DMS 273 (cell line): ENCODE data around the gene BNIP5.
A peak's percentile ranks its signal among the peaks of the same experiment; 100 is the strongest.
"Not testable (repeated sequence)": the region's sequence is repeated elsewhere in the genome, so short reads cannot be mapped to it uniquely, and the experiment has no call there.

Source experiments
- DNase-seq: peaks from one replicate; lab custom pipeline; 2025; ENCODE audit not compliant: unreplicated experiment; lab: John Stamatoyannopoulos, UW

Gene BNIP5

DNA sequence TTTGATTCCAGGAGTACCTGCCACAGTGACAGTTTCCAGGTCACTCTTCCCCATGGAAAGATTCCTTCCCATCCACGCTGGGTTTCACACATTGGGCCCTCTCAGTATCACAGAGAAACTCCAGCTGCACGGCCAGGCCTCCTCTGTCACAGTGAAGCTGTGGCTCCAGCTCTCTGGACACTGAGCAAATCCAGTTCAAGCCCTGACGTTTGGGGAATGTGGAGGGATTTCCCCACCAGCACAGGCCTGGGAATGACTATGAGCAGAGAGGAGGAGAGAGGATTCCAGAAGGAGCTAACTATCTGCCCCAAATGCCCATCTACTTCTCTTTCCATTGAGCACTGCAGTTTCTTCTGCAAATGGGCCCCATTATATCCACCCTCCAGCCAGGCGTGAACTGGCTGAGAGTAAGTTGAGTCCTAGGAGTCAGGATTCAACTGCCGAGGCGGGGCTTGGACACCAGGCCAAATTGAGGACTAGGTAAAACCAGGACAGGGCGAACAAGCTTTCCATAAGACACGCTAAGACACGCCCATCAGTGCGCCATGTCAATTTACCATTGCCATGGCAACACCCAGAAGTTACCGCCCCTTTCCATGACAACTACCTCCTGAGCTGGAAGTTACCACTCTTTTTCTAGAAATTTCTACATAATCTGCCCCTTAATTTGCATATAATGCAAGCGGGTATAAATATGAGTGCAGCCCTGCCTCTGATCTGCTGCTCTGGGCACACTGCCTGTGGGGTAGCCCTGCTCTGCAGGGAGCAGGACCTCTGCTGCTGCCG, 9.2 kb upstream of the BNIP5 start:
- no peak for DNase-seq

DNA sequence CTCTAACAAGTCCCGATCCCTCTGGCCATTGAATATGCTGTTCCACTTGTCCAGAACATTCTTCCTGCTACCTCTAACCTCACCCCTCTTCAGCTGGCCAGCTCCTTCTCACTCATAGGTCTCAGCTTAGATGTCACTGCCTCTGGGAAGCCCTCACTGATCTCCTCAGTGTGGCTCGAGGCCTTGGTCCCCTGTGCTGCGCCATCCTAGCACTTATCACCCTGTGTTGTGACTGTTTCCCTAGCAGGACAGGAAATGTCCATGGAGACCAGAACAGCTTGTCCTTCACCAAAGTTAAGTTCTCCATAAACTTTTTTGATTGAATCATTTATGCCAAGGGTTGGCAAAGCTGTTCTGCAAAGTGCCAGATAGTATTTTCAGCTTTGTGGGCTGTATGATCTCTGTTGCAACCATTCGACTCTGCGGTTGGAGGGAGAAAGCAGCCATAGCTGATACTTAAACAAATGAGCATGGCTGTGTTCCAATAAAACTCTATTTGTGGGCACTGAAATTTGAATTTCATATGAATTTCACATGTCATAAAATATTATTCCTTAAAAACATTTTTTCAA, 6.5 kb upstream of the BNIP5 start:
- DNase-seq = no peak

DNA sequence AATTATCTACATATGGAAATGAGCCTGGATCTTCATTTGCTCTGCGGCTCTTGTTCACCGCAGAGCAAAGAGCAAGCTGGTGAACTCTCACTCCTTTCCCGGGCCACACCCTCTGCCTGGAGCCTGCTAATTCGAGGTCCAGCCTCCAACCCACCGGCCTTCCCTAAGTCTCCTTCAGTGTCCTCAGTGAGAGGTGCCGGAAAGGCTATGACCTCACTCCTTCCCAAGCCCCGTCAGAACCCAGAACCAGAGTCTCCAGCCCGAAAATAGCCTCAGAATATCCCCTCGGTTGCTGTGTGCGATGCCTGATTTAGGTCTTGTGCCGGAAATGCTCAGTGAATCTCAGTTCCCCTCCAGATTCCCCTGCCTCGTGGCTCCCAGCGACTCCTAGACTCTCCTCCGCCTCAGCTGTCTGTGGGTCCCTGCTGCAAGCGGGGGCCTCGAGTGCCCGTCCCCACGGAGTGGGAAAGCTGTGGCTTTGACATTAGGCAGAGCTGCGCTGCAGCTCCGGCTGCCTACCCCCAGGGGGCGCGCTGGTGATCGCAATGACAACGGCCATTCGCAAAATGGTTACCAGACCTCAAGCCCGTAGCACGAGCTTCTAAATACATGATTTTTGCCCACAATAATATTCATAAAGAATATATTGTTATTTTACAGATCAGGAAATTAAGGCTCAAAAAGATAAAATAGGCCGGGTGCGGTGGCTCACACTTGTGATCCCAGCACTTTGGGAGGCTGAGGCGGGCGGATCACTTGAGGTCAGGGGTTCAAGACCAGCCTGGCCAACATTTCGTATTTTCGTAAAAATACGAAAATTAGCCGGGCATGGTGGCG, 4.1 kb upstream of the BNIP5 start:
- DNase-seq = peak; percentile 86

DNA sequence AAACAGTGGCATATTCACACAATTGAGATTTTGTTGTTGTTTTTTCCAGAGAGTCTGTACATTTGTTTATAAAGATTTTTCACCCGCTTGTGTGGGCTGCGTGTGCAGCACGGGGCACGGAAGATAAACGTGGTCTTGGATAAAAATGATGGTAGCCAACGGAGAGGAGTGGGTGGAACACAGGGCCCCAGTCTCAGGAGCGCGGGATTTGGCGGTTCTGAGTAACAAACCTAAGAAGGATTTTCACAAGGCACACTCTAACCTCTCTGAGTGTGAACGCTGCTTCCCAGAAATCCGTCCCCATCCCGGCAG, 3.6 kb upstream of the BNIP5 start:
- DNase-seq = no peak

DNA sequence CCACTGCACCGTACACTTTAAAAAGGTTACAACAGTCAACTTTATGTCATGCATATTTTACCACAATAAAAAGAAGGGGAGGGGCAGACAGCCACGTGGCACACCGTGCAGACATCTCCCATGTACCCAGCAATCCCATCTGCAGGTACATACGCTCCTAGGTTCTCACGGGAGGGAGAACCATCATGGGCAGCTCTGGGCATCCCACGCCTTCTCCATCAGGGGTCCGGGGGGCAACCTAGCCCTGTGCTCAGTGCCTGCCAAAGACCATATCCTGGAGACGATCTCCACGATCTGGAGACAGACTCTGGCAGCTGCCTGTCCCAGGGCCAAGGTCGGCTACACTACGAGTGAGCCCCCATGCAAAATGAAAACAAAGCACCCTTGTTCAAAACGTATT, 2.5 kb upstream of the BNIP5 start:
- DNase-seq = no peak

DNA sequence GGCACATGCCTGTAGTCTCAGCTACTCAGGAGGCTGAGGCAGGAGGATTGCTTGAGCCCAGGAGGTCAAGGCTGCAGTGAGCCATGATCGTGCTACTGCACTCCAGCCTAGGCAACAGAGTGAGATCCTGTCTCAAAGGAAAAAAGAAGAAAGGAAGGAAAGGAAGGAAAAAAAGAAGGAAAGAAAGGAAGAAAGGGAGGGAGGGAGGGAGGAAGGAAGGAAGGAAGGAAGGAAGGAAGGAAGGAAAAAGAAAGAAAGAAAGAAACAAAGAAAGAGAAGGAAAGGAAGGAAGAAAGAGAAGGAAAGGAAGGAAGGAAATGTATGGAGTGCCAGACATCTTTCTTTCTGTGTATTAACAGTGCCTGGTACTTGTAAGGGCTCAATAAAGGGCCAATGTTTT, 1.5 kb upstream of the BNIP5 start:
- not testable (repeated sequence) for DNase-seq

DNA sequence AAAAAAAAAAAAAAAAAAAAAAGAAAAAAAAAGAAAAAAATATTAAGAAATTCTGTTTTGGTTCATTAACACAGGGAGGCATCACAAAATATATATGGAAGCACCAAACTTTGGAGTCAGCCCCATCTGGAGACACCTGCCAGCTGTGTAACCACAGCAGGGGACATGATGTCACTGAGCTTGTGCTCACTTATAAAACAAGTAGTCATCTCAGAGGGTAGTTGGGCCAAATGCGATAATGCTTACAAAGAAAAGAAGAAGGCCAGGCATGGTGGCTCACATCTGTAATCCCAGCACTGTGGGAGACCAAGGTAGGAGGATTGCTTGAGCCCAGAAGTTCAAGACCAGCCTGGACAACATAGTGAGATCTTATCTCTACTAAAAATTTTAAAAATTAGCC, 1.1 kb upstream of the BNIP5 start:
- peak; percentile 24 for DNase-seq

DNA sequence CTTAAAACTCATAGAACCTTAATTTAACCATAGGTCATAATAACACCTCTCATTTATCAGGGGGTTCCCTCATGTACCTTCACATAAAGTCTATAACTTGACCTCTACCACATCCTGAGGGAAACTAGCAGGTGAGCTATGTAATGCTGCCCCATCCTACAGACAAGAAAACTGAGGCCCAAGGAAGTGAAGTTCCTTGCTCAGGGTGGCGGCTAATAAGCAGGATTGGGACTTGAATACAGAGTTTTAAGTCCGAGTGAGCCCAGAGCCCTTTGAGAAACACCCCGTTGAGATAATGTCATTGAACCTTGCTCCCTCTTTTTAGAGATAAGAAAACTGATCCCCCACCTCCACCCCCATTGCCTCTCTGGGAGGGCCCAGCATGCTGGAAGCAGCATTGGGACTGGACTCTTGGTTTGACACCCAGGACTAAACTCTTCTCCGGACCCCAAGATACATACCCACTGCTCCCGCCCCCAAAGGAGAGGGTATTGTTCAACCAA, 429 bp downstream of the BNIP5 start:
- no peak for DNase-seq

DNA sequence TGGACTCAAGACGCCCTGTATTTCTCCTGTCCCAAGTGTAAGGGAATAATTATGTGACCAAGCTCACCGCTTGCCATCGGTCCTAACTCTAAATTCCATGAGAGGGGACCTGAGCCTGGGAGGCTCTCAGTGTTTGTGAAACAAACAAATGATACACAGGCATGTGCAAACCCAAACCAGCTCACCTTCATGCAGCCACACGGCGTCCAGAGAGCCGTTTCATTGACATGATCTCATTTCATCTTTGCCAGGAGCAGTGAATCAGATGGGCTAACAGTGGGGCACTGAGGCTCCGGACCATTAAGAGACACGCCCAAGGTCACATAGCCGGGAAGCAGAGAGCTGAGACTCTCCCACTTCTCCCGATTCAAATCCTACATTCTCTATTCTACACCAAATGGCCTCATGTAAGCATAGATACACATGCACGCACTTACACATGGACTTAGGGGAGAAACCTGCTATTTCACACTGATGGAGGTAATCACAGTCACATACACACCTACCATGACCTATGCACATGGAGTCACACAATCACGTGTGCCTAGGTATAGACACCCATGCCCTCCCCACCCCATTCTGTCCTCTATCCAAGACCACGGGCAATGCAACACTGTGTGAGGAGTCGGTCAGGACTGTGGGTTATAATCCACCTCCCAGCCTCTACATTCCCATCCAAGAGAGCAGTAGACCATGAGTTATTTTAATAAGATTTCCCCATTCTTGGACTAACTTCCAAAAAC, 1.1 kb downstream of the BNIP5 start:
- no peak for DNase-seq

DNA sequence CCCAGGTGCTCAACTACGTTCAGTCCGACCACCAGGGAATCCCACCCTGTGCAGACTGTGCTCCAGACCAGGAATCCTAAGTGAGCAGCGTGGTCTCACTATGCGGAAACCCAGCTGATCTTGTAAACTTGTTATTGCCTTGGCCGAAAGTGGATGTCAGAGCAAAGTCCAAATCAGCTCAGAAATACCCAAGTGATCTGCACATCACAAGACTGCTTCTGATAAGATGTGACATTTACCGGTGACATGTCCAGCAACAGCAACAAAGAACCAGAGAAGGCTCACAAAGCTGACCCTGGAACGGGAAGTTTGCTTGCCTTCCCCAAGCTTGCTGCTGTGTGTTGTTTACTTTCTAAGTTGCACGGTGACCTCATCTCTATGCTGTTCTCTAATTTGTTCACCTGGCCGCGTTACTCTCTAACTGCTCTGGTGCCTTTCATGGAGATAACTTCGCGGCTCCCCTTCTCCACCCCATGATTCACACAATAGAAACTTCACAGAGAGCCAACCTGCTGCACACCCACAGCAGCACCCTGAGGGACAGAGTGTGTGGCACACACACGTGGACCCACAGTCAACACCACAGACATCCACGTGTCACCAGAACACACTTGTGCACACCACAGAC, 1.7 kb downstream of the BNIP5 start:
- DNase-seq = no peak

DNA sequence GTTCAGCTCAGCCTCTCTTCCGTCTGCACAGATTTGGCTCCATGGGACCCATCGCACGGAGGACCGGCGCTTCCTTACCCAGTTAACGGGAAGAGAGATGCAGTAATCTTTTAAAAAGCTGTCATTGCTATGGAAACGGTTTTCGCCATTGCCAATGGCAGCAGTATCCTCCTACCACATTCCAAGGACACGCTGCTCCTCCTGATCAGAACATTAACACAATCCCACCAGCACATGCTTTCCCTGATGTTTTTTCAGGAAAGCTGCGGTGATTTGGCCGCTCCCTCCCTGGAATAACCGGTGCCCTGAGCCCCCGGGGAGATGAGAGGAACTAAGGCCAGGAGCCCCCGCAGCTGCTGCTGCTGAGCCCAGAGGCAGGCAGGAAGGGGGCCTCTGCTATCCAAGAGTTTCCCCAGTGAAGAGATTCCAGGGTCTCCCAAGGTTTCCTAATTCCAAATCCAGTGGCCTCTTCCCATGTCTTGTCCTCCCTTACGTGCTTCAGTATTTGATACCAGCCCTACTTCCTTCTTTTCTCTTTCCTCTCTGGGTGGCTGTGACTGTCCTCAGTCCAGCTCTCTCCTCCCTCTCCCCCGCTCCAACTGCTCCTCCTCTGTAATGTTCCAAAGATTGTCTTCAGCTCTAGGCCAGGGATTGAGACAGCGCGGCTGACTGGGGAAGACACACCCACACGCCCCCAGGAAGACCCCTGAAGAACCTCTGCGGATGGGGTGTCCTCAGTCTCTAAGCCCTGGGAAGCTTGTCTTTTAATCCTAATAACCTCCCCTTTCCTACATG, 2.6 kb downstream of the BNIP5 start:
- no peak for DNase-seq

DNA sequence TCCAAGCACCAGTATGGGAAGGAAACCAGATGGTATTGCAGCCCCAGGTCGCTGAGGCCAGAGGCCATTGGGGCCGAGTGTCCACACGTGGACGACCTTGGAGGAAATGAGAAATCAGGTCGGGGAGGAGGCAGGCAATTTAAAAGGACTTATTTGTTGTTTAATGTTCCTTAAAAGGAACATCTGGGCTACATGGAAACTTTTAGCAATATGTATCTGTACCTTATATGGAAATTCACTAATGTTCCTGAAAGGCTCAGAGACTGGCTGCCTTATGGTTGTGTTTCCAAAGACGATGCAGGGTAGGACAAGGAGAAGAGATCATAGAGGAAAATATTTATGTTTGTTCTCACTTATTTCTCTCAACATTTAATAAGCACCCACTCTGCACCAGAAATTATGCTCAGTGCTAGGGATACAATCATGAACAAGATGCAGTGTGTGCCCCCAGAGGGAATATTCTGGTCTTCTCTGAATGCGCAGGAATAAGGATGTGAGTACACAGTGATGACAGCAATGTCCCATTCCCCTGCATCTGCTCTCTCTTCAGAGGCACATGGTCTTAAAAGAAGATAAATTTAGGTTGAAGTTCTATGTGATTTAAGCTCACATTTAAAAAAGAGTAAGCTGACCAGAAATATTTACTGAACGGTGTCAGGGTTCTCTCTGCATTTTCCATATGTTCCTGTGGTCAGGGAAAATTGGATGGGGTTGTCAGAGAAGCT, 3.4 kb downstream of the BNIP5 start:
- DNase-seq = no peak

DNA sequence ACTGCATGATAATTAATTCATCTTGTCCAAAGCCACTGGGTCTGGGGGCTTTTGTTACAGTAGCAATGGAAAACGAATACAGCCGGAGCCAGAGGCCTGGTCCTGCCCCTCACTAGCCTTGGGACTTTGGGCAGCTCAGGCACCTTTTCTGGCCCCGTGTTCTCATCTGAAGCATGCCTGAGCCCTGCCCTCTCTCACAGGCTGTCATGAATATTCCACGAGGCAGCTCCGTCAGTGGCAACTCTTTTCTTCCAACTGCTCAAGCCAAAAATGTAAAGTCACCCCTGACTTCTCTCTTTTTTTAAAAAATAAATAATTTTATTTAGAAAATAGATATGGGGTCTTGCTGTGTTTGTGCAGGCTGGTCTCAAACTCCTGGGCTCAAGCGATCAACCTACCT, 5.3 kb downstream of the BNIP5 start:
- DNase-seq = no peak

DNA sequence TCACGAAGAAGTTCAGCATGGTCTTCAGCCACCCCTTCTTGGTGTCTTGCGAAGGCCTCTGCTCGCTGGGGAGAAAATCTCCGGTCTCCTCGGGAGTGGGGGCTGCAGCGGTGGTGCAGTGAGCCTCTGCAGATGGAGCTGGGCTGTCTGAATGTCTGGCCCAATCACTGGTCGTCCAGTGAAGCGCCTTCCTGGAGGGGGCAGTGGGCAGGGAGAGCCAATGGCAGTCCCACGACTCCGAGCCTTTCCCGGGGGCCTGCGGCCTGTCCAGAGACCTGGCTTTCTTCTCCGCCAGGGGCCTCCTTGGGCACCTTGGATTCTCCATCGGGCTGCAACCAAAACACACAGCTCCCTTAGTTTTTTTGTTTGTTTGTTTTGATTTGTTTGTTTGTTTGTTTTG, 6.3 kb downstream of the BNIP5 start:
- DNase-seq = no peak

DNA sequence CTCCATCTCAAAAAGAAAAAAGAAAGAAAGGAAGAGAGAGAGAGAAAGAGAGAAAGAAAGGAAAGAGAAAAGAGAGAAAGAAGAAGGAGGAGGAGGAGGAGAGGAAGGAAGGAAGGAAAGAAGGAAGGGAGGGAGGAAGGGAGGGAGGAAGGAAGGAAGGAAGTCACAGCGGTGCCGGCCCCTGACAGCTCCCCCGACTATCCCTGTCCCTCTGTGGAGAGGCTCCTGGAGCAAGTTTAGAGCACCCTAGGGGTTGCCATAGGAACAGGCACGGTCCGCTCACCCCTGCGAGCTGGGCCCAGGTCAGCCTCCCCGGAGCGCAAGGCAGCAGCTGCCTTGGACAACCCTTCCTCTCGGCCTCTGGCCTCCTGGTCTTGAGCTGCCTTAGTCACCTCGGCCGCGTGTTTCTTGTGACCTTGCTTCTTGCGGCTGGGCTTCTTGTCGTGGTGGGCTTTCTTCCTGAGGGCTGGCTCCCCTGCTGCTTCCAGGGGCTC, 6.8 kb downstream of the BNIP5 start:
- peak; percentile 28 for DNase-seq

DNA sequence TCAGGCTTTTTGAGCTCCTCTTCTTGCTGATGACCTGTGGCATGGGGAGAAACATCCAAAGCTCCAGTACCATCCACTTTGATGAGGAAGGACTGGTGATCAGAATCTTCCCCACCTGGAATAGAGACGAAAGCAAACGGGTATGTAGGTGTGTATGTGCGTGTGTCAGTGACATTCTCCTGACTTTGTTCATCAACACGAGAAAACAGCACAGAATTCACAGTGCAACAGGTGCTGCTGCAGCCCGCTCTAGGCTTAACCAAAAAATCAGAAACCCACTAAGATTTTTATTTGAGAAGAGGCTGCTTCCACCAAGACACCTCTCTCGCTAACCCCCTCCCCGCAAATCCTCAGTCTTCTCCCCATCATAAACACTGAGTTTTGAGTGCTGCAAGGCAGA, 8.1 kb downstream of the BNIP5 start:
- DNase-seq = no peak

DNA sequence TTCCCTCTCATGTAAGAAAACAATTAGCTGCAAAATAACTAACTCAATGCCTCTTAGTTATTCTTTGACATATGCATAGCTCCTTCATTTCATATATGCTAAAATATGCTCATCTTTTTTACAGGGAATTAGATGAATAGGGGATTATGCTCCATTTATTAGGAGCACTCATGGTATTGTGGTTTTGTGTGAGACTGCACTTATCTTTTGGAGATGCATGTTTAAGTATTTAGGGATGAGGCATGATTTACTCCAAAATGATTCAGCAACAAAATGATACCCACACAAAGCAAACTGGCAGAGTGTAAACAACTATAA, 8.8 kb downstream of the BNIP5 start:
- DNase-seq = no peak

DNA sequence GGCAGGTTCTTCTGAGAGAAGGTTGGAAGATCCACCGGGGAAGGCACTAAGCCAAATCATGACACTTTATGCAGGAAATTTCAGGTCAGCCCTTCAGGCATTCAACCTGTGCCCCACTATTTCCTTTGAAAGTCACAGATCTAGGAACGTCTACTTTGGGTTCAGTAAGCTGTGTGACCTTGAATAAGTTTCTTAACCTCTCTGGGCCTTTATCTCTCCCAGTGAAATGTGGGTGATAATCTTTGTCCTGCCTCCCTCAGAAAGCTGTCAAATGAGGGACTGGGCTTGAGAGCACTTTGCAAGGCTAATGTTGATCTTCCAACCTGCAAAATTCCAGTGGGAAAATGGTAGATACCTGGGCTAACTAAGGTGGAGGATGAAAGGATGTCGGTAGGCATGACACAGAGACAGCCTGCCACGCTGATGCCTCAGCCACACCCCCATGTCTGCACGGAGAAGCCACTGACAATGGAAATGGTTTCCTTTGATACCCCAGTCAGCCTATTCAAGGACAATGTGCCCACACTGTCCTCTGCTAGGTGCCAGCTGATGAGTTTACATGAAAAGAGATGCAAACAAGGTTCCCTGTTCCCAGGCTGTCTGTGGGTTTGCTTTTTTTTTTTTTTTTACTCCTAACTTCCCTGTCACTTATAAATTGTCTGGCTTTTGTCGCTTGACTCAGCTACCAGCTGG, 9.3 kb downstream of the BNIP5 start:
- DNase-seq = no peak
